B cell (primary cell): ENCODE results near the gene TSPAN2. TPM values are rescaled to one million over a fixed set of nuclear protein-coding genes. Genes with fewer than 3 reads are reported as not detected.
"Not testable (repeated sequence)": the region's sequence is repeated elsewhere in the genome, so short reads cannot be mapped to it uniquely, and the experiment has no call there.

Source experiments
- ATAC-seq: fragments of 200-7000 bp; cut with Tn5 transposase; one replicate; pipeline ENCODE4 v1.10.0; 2021; ENCODE audit warnings: low read depth, mild to moderate bottlenecking, moderate number of reproducible peaks, moderate library complexity
- CTCF ChIA-PET: fragments of 350-600 bp; sonication (Branson Sonifier 250); formaldehyde crosslinking; loops from one replicate; lab custom pipeline; 2021; ENCODE audit warnings: antibody characterized with exemption, inconsistent platforms; lab: Charles Lee
- POLR2A ChIA-PET: fragments of 350-600 bp; sonication (Branson Sonifier 250); formaldehyde crosslinking; loops from one replicate; lab custom pipeline; 2021; ENCODE audit warnings: antibody characterized with exemption; lab: Charles Lee
- DNase-seq: peaks from one replicate; pipeline ENCODE4 v3.0.0; 2013
- H2AFZ ChIP-seq: 2 replicates; pipeline ENCODE4 v1.6.1; 2012; ENCODE audit warnings: mild to moderate bottlenecking, low read depth, low read length; ENCODE audit not compliant: insufficient read depth, poor library complexity, severe bottlenecking
- H3K27ac ChIP-seq, 2 donors: 1 replicate in 1 of 2; 2 replicates in 1 of 2; pipeline ENCODE4 v1.5.1; 2012 to 2013; ENCODE audit warnings: low read length in 2 of 2, mild to moderate bottlenecking in 2 of 2, moderate library complexity in 1 of 2
- H3K27me3 ChIP-seq, 4 experiments: fragments of 200-600 bp in 1 of 4; sonication (generic) in 1 of 4; replicated peaks in 1 of 4; 1 replicate in 2 of 4; 2 replicates in 2 of 4; pipeline versions ENCODE4 v1.6.1 to v1.7.0; 2013 to 2016; ENCODE audit warnings: low read length in 3 of 4, mild to moderate bottlenecking in 2 of 4, mixed read lengths in 1 of 4, moderate library complexity in 1 of 4; ENCODE audit not compliant: insufficient read depth in 4 of 4, control insufficient read depth in 3 of 4; ENCODE audit errors: control extremely low read depth in 1 of 4
- H3K36me3 ChIP-seq, 2 experiments: replicated peaks in 1 of 2; 1 replicate in 1 of 2; 2 replicates in 1 of 2; pipeline versions ENCODE4 v1.6.1 to v1.7.1; 2013; ENCODE audit warnings: low read length in 1 of 2; ENCODE audit not compliant: insufficient read depth in 2 of 2, control insufficient read depth in 1 of 2; ENCODE audit errors: control extremely low read depth in 1 of 2, extremely low read depth in 1 of 2
- H3K4me1 ChIP-seq, 2 donors: fragments of 200-600 bp in 1 of 2; sonication (generic) in 1 of 2; 1 replicate in 1 of 2; 2 replicates in 1 of 2; pipeline versions ENCODE4 v1.5.1 to v1.6.1; 2013 to 2017; ENCODE audit warnings: low read length in 2 of 2; ENCODE audit not compliant: control insufficient read depth in 2 of 2, insufficient read depth in 2 of 2
- H3K4me2 ChIP-seq: replicated peaks from 2 replicates; pipeline ENCODE3; 2012; ENCODE audit warnings: mild to moderate bottlenecking, low read depth, low read length; ENCODE audit not compliant: poor library complexity, severe bottlenecking
- H3K4me3 ChIP-seq, 5 experiments: fragments of 200-600 bp in 1 of 5; sonication (generic) in 1 of 5; 1 replicate in 3 of 5; 2 replicates in 2 of 5; pipeline versions ENCODE4 v1.5.1 to v1.7.0; 2011 to 2016; ENCODE audit warnings: low read length in 4 of 5, mild to moderate bottlenecking in 4 of 5, low read depth in 2 of 5, control low read depth in 1 of 5, moderate library complexity in 1 of 5; ENCODE audit not compliant: insufficient read depth in 1 of 5; ENCODE audit errors: control extremely low read depth in 1 of 5, extremely low read depth in 1 of 5
- H3K79me2 ChIP-seq: fragments of 200-600 bp; sonication (generic); one replicate; pipeline ENCODE4 v1.6.0; 2016; ENCODE audit warnings: low read length; ENCODE audit not compliant: control insufficient read depth, insufficient read depth
- H3K9ac ChIP-seq: fragments of 200-600 bp; sonication (generic); 2 replicates; pipeline ENCODE4 v1.6.1; 2017; ENCODE audit warnings: mild to moderate bottlenecking, low read length, moderate library complexity
- H3K9me3 ChIP-seq, 3 donors: one replicate each; pipeline versions ENCODE4 v1.6.1 to v1.7.1; 2013; ENCODE audit warnings: low read length in 2 of 3; ENCODE audit not compliant: control insufficient read depth in 2 of 3, insufficient read depth in 1 of 3; ENCODE audit errors: control extremely low read depth in 1 of 3
- H4K20me1 ChIP-seq: 2 replicates; pipeline ENCODE4 v1.6.0; 2012; ENCODE audit warnings: mild to moderate bottlenecking, low read length; ENCODE audit not compliant: insufficient read depth, control insufficient read depth, poor library complexity, severe bottlenecking
- H3K27ac Mint-ChIP-seq: one replicate; pipeline ENCODE4 v1.8.0; 2021; ENCODE audit warnings: mixed read lengths
- H3K27me3 Mint-ChIP-seq: one replicate; pipeline ENCODE4 v1.8.0; 2021; ENCODE audit warnings: mixed read lengths
- H3K4me1 Mint-ChIP-seq: one replicate; pipeline ENCODE4 v1.8.0; 2021; ENCODE audit warnings: mixed read lengths
- H3K4me3 Mint-ChIP-seq: one replicate; pipeline ENCODE4 v1.8.0; 2021; ENCODE audit warnings: mixed read lengths
- H3K9me3 Mint-ChIP-seq: one replicate; pipeline ENCODE4 v1.8.0; 2022; ENCODE audit warnings: mixed read lengths; ENCODE audit not compliant: insufficient read depth
- EZH2 ChIP-seq: IDR thresholded peaks from 2 replicates; pipeline ENCODE4 v1.6.1; 2012; ENCODE audit warnings: borderline replicate concordance, low read depth, mild to moderate bottlenecking, moderate library complexity, low read length; ENCODE audit not compliant: insufficient read depth, poor library complexity, severe bottlenecking
- WGBS: methylation state at CpG from one replicate; pipeline ENCODE4 v1.1.5; 2013; ENCODE audit warnings: missing lambda C conversion rate; ENCODE audit not compliant: insufficient coverage; 5-methylcytosine and 5-hydroxymethylcytosine counted together
- intact Hi-C: fragments of 100-400 bp; cut with micrococcal nuclease; formaldehyde crosslinking; loops from one replicate; pipeline ENCODE4 v1.10.0; 2022
- polyA plus RNA-seq: library from polyadenylated mRNA; depleted of rRNA; stranded (reverse); fragments of >200 nt; gene quantifications from 2 replicates; pipeline ENCODE4 v1.2.3, GENCODE V29; 2012
- total RNA-seq, 2 donors: library from RNA; stranded (reverse); fragments of 120-200 nt in 1 of 2; gene quantifications; 1 replicate in 1 of 2; 2 replicates in 1 of 2; pipeline versions ENCODE4 v1.2.3 to v1.2.4, GENCODE V29; 2013 to 2022
- TF ChIP-seq, protein P1 (sequence below): fragments of 200-600 bp; IDR thresholded peaks from one replicate; pipeline ENCODE4 v1.8.0; 2022; ENCODE audit warnings: antibody characterized with exemption, mild to moderate bottlenecking

Gene TSPAN2
- total and polyA plus RNA-seq, 2 donors (not counting 1 experiment from before 2014, with no cell fraction given) = 0.24 to 0.34 TPM

DNA sequence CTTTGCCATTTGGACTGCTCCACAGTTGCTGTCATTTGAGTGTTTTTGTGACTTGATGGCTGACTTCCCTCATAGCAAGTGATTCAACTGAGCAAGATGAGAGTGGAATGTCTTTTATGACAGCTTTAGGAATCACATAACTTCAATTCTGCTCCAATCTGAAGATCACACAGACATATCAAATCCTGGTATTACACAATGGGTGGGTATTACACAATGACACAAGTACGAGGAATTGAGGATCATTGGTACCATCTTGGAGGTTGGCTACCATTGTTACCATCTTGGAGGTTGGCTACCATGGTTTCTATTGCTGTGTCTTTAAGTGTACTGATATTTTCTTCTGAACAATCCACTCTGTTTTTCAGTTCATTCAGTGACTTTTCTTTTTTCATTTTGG lies 68.2 kb downstream of the TSPAN2 start:
- Mint-ChIP-seq H3K27me3 (peaks cover 25% of the 10 kb centered on the region), H3K4me1 (no peaks in the 10 kb centered on the region), H3K4me3 (no peak overlapping the region), H3K9me3 (no peaks in the 10 kb centered on the region), H3K27ac (no peak overlapping the region)
- POLR2A ChIA-PET = no interaction called here
- Histone ChIP-seq H3K4me3 (no peak overlapping the region), H3K9ac (no peak overlapping the region), H3K4me1 (no peaks in the 10 kb centered on the region), H4K20me1 (no peaks in the 10 kb centered on the region), H3K4me2 (no peak overlapping the region), H2AFZ (no peak overlapping the region), H3K79me2 (no peaks in the 10 kb centered on the region), H3K27ac (no peak overlapping the region), H3K27me3 (peaks cover 0 to 4% (median 1%) of the 10 kb centered on the region in 4 experiments), H3K36me3 (no peaks in the 10 kb centered on the region), H3K9me3 (peaks cover 0 to 1% (median 0%) of the 10 kb centered on the region in 3 donors)
- DNase-seq (no peak), ATAC-seq (no peak)
- TF ChIP-seq EZH2 = no peak
- TF ChIP-seq, protein P1, sequence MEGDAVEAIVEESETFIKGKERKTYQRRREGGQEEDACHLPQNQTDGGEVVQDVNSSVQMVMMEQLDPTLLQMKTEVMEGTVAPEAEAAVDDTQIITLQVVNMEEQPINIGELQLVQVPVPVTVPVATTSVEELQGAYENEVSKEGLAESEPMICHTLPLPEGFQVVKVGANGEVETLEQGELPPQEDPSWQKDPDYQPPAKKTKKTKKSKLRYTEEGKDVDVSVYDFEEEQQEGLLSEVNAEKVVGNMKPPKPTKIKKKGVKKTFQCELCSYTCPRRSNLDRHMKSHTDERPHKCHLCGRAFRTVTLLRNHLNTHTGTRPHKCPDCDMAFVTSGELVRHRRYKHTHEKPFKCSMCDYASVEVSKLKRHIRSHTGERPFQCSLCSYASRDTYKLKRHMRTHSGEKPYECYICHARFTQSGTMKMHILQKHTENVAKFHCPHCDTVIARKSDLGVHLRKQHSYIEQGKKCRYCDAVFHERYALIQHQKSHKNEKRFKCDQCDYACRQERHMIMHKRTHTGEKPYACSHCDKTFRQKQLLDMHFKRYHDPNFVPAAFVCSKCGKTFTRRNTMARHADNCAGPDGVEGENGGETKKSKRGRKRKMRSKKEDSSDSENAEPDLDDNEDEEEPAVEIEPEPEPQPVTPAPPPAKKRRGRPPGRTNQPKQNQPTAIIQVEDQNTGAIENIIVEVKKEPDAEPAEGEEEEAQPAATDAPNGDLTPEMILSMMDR = no peak
- no CpG with 5 or more reads among the region's 1 CpG for WGBS
- CTCF ChIA-PET = no interaction called here
- intact Hi-C loops = no loop called here

DNA sequence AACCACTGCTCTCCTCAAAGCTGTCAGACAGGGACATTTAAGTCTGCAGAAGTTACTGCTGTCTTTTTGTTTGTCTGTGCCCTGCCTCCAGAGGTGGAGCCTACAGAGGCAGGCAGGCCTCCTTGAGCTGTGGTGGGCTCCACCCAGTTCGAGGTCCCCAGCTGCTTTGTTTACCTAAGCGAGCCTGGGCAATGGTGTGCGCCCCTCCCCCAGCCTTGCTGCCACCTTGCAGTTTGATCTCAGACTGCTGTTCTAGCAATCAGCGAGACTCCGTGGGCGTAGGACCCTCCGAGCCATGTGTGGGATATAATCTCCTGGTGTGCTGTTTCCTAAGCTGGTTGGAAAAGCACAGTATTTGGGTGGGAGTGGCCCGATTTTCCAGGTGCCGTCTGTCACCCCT lies 69.8 kb downstream of the TSPAN2 start:
- DNase-seq, H3K9me3 ChIP-seq, H3K4me1 Mint-ChIP-seq, intact Hi-C loops, ATAC-seq, H3K36me3 ChIP-seq, H3K4me2 ChIP-seq, H3K4me3 Mint-ChIP-seq, H3K9me3 Mint-ChIP-seq, H4K20me1 ChIP-seq, CTCF ChIA-PET, H3K9ac ChIP-seq, H3K4me1 ChIP-seq, H3K79me2 ChIP-seq, H3K27ac ChIP-seq, H3K27me3 ChIP-seq, H2AFZ ChIP-seq, H3K4me3 ChIP-seq, POLR2A ChIA-PET, H3K27ac Mint-ChIP-seq: not testable (repeated sequence)
- peaks cover 25% of the 10 kb centered on the region for H3K27me3 Mint-ChIP-seq
- WGBS = 84% methylated on average over 9 of the region's 9 CpGs
